ENCODE results near the gene PARM1.
"Not testable (repeated sequence)": the region's sequence is repeated elsewhere in the genome, so short reads cannot be mapped to it uniquely, and the experiment has no call there.

Gene PARM1

DNA sequence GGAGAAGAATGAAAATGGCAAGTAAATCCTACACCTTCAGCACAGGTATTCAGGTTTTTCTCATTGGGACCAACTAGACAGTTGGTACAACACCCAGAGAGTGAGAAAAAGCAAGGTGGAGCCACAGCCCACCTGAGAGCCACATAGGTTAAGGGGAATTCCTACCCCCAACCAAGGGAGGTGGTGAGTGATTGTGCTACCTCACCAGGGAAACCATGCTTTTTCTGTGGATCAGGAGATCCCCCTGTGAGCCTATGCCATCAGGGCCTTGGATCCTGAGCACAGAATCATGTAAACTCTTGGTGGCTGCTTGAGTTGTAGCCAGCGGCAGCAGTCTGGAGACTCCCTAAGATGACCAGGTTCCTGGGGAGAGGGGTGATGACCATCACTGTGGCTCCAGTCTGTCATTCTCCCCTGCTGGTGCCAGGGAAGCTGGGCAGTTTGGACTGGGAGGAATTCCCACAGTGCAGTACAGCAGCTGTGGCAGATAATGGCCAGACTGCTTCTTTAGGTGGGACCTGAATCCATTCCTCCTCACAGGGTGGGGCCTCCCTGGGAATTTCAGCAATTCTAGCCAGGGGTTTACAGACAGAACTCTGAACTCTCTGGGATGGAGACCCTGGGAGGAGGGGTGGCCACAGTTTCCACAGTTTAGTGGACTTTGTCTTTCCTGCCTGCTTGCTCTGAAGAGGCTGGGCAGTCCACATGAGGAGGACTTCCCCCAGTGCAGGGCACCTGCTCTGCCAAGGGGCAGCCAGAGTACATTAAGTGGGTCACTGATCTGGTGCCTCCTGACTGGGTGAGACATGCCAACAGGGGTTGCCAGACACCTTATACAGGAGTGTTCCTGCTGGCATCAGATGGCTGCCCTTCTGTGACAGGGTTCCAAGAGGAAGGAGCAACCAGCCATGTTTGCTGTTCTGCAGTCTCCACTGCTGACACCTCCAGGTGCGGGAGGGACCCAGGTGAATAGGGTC lies 43.2 kb downstream of the PARM1 start:
- H3K9me3 ChIP-seq: peaks cover 6% of the 10 kb centered on the region; the same call in 1 of the 2 replicates
- no peaks in the 10 kb centered on the region for H3K4me1 ChIP-seq
- no peak for DNase-seq (ENCODE audit: low spot score in 2 of 2)
- no peak overlapping the region for H3K4me3 ChIP-seq
- no peaks in the 10 kb centered on the region for H3K36me3 ChIP-seq (replicated peaks)
- in situ Hi-C loops (cut with MboI; ENCODE audit: low sequenced_read_pairs): no loop called here
- no peaks in the 10 kb centered on the region for H3K27me3 ChIP-seq (ENCODE audit: low read depth)

DNA sequence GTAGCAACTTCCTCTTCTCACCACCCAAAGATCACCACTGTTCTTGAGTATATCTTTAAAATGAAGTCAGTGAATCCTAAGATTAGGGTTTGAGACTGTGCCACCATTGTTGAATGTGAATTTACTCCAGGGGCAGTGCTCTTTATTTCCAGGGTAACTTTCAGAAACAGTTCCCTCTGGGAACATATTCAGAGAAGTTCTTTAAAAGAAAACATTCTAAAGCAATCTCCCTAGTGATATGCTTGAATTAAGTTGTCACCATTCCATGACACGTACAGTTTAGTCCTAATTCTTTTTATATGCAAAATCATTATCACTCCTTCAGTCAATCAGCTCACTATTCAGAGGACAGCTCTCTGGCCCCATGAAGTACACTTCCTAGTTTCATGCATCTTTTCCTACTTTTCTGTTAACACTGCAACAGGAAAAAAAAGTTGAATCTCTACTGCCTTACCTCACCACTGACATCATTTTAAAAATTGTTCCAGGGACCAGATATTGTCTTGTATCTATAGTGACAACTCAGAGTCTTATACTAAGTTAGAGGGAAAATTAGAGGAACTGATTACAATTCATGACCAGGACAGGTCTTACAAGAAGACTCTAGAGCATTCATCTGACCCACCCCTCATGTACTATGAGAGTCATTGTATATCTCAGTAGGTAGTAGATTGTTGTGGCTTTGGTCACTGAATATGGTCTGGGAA lies 49.8 kb downstream of the PARM1 start:
- no peak overlapping the region for H3K4me3 ChIP-seq
- in situ Hi-C loops (cut with MboI; ENCODE audit: low sequenced_read_pairs): no loop called here
- H3K36me3 ChIP-seq (replicated peaks): no peaks in the 10 kb centered on the region
- no peaks in the 10 kb centered on the region; the same call in 1 of the 2 replicates for H3K4me1 ChIP-seq
- peaks cover 6% of the 10 kb centered on the region; the same call in 1 of the 2 replicates for H3K9me3 ChIP-seq
- peak in 1 of 2 experiments; percentile 15 for DNase-seq (ENCODE audit: low spot score in 2 of 2)
- H3K27me3 ChIP-seq (ENCODE audit: low read depth): no peaks in the 10 kb centered on the region

DNA sequence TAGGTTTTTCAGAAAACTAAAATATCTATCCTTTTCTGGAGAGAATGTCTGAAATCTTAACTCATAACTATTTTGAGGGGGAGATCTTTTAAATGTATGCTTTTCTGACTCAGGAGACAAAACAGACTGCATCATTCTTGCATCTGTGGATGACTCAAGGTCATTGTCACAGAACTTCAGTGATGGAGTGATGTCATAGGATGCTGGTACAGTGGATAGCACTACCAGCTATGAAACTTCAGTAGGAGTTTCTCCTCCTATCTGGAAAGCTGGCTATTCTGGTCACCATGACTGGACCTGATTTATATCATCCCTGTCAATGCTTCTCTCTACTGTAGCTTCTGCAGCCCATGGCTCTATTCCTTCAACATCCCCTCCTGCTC lies 50.3 kb downstream of the PARM1 start:
- Histone ChIP-seq H3K9me3 (peaks cover 3% of the 10 kb centered on the region; the same call in 1 of the 2 replicates), H3K36me3 (replicated peaks) (no peaks in the 10 kb centered on the region), H3K27me3 (ENCODE audit: low read depth) (no peaks in the 10 kb centered on the region), H3K4me1 (no peaks in the 10 kb centered on the region; the same call in 1 of the 2 replicates), H3K4me3 (no peak overlapping the region)
- no peak for DNase-seq (ENCODE audit: low spot score in 2 of 2)
- in situ Hi-C loops (cut with MboI; ENCODE audit: low sequenced_read_pairs): no loop called here

DNA sequence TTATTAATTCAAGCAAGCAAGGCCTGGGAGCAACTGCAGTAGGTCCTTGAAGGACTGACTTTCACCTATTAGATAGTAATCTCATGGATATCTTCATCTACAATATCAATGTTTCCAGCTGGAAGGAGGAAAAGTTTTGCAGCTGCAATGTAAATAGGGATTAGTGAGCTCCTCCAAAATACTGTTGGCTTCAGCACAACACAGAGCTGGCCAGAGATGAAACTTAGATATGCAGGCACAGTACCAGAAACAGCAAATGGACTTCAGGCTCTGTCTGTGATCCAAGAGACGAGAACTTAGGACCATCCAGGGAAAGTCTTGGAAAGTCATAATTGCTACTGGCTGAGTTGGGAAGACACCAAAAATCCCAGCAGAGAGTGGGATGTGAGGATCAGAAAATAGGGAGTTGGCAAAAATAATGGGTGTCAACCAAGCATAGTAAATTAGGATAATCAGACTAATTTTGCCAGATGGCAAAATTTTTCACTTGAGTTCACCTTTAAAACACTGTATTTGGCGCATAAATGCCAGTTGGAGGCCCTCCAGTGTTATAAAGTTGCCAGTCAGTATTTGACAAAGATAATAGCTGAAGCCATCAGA lies 57.5 kb downstream of the PARM1 start:
- DNase-seq (ENCODE audit: low spot score in 2 of 2): no peak
- Histone ChIP-seq H3K27me3 (ENCODE audit: low read depth) (no peaks in the 10 kb centered on the region), H3K9me3 (no peaks in the 10 kb centered on the region), H3K36me3 (replicated peaks) (no peaks in the 10 kb centered on the region), H3K4me3 (no peak overlapping the region), H3K4me1 (no peaks in the 10 kb centered on the region)
- in situ Hi-C loops (cut with MboI; ENCODE audit: low sequenced_read_pairs): no loop called here

DNA sequence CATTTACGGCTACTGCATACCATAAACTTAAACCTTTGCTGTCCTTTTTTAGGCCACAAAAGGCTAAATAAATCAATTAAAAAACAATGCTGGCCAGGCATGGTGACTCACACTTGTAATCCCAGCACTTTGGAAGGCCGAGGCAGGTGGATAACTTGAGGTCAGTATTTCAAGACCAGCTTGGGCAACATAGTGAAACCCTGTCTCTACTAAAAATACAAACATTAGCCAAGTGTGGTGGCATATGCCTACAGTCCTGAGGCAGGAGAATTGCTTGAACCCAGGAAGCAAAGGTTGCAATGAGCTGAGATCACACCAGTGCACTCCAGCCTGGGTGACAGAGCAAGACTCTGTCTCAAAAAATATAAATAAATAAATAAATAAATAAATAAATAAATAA lies 61.5 kb downstream of the PARM1 start:
- DNase-seq (ENCODE audit: low spot score in 2 of 2); H3K4me1 ChIP-seq; in situ Hi-C loops (cut with MboI; ENCODE audit: low sequenced_read_pairs); H3K4me3 ChIP-seq; H3K27me3 ChIP-seq (ENCODE audit: low read depth); H3K36me3 ChIP-seq (replicated peaks); H3K9me3 ChIP-seq: not testable (repeated sequence)

DNA sequence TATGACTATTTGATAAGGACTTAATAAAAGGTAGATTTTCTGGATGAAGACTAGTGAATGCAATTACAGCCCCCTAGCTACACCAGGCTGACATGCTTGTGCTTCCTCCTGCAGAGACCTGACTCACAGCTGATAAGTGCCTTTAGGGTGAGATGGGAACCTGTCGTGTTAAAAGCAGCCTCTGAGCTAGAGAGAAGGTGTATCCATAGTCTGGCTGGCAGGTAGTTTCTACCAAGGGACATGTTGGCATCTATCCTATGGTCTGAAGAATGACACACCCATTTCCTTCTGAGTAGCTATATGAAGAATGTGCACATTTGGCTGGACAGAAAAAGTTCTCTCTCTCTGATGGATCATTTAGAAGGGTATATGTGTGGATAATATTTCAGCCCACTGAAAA lies 64.1 kb downstream of the PARM1 start:
- Histone ChIP-seq H3K9me3 (no peaks in the 10 kb centered on the region), H3K4me1 (no peaks in the 10 kb centered on the region), H3K36me3 (replicated peaks) (no peaks in the 10 kb centered on the region), H3K27me3 (ENCODE audit: low read depth) (no peaks in the 10 kb centered on the region), H3K4me3 (no peak overlapping the region)
- in situ Hi-C loops (cut with MboI; ENCODE audit: low sequenced_read_pairs): no loop called here
- DNase-seq (ENCODE audit: low spot score in 2 of 2): no peak

DNA sequence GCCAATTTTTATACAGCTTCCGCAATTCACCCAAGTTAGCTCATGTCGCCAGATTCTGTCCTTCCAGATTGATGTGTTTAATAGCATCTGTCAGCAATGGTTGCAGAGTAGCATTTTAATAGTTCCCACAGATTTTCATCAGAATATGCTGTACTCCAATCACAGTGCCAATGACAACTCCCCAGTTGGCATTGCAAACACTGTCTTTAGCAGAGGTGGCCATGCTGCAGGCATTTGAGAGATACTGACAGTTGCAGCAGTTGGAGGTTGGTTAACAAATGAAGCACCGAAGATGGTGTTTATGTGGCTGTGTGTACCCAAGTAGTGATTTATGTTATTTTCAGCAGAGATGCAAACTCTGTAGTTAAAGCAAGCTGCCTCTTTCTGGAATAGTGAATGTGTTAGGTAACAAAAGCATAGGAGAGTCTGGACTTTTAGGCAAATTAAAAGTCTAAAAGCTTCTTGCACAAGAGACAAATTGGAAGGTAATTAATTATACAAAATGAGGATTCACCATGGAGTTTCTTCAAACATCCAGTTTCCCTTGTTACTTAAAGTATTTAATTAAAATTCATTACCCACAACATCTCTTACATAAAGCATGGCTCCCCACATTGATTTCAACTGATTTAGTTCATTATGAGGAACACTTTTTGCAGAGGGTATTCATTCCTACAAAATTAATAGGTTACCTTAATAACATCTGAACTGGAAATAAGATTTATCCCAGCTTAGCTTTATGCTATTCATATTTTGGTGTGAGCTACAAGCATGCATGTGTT lies 65.2 kb downstream of the PARM1 start:
- no peak overlapping the region for H3K4me3 ChIP-seq
- H3K36me3 ChIP-seq (replicated peaks): no peaks in the 10 kb centered on the region
- in situ Hi-C loops (cut with MboI; ENCODE audit: low sequenced_read_pairs): no loop called here
- no peak for DNase-seq (ENCODE audit: low spot score in 2 of 2)
- no peaks in the 10 kb centered on the region for H3K4me1 ChIP-seq
- H3K9me3 ChIP-seq: no peaks in the 10 kb centered on the region
- H3K27me3 ChIP-seq (ENCODE audit: low read depth): no peaks in the 10 kb centered on the region

DNA sequence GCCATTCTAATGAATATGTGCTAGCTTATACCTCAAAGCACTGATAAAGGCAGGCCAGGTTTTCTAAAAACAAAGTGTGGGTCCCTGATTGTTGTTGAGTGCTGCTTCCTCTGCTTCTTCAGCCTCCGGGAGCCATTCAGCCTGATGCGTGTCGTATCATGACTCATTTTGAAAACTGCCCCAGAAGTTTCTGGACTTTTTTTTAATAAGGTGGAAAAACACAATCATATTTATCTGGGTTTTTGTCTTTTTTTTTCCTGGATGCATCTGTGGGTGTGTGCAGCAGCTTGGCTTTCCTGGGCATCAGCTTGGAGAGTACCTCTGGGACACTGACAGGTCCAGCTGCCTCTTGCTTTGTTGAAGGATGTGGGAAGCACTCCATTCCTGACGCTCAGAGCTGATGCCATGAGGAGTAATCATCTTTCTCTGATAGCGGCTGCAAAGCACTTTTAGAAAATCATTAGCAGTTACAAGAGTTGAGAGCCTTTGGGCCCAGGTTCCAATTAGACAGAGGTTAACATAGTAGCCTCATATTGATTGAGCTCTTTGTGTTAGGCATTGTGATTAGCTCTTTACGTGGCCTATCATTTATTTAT lies 66.9 kb downstream of the PARM1 start:
- H3K27me3 ChIP-seq (ENCODE audit: low read depth): no peaks in the 10 kb centered on the region
- DNase-seq (ENCODE audit: low spot score in 2 of 2): no peak
- no peaks in the 10 kb centered on the region for H3K4me1 ChIP-seq
- no peaks in the 10 kb centered on the region for H3K9me3 ChIP-seq
- no peaks in the 10 kb centered on the region for H3K36me3 ChIP-seq (replicated peaks)
- in situ Hi-C loops (cut with MboI; ENCODE audit: low sequenced_read_pairs): no loop called here
- no peak overlapping the region for H3K4me3 ChIP-seq

DNA sequence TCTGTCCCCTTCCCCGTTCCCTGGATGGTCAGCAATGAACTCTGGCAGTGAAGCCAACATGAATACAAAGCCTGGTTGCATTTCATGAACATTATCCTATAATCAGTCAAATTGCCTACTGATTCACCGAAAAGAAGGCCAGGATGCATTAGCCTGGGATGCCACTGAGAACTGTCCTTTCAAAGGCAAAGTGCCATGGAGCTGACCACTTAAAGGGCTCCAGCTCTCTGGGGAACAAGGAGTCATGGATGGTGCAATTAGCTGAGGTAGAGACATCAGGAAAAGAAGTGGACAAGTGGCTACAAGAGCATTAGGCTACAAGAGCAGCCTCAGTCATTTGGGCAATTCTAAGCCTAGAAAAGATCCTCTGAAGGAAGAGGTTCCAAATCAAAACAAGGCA lies 69.0 kb downstream of the PARM1 start:
- no peaks in the 10 kb centered on the region for H3K4me1 ChIP-seq
- no peaks in the 10 kb centered on the region for H3K9me3 ChIP-seq
- no peaks in the 10 kb centered on the region for H3K27me3 ChIP-seq (ENCODE audit: low read depth)
- in situ Hi-C loops (cut with MboI; ENCODE audit: low sequenced_read_pairs): no loop called here
- no peak for DNase-seq (ENCODE audit: low spot score in 2 of 2)
- H3K4me3 ChIP-seq: no peak overlapping the region
- no peaks in the 10 kb centered on the region for H3K36me3 ChIP-seq (replicated peaks)

DNA sequence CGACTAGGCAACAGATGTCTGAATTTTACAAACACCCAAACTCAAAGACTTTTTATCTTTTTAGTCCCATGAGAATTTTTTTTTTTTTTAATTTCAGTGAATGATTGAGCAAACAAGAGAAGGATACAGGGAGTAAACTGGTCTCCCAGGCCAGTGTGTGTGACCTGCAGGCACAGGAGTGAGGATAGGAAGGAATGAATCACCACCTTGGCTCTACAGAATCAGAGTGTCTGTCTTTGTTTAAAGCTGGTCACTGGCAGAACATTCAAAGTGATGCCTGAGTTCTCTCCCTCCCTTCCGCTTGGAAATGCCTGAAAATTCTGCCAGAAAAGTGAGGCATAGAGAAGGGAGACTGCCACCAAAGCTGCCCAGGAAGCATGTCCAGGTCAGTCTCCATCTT lies 69.5 kb downstream of the PARM1 start:
- no peaks in the 10 kb centered on the region for H3K27me3 ChIP-seq (ENCODE audit: low read depth)
- no peaks in the 10 kb centered on the region for H3K9me3 ChIP-seq
- no peak for DNase-seq (ENCODE audit: low spot score in 2 of 2)
- in situ Hi-C loops (cut with MboI; ENCODE audit: low sequenced_read_pairs): no loop called here
- H3K4me1 ChIP-seq: peaks cover 1% of the 10 kb centered on the region
- H3K36me3 ChIP-seq (replicated peaks): no peaks in the 10 kb centered on the region
- H3K4me3 ChIP-seq: no peak overlapping the region

DNA sequence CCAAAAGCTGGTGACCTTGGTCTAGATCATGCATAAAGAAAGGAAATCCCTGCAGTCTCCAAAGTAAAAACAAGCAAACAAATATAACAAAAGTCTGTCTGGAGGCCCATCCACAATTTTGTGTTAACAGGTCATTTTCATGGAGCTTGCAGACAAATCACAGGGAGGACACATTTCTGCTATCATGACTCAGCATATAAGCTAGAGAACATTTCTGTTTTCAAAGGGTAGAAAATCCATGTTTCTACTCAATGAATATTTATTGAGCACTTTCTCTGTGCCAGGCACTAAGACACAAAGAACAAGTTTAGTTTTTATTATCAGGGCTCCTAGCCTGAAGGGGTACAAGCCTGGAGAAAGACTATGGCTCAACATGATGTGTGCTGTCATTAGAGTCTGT lies 71.1 kb downstream of the PARM1 start:
- Histone ChIP-seq H3K27me3 (ENCODE audit: low read depth) (no peaks in the 10 kb centered on the region), H3K4me3 (no peak overlapping the region), H3K4me1 (peaks cover 12% of the 10 kb centered on the region), H3K36me3 (replicated peaks) (no peaks in the 10 kb centered on the region), H3K9me3 (no peaks in the 10 kb centered on the region)
- DNase-seq (ENCODE audit: low spot score in 2 of 2): no peak
- in situ Hi-C loops (cut with MboI; ENCODE audit: low sequenced_read_pairs): no loop called here

DNA sequence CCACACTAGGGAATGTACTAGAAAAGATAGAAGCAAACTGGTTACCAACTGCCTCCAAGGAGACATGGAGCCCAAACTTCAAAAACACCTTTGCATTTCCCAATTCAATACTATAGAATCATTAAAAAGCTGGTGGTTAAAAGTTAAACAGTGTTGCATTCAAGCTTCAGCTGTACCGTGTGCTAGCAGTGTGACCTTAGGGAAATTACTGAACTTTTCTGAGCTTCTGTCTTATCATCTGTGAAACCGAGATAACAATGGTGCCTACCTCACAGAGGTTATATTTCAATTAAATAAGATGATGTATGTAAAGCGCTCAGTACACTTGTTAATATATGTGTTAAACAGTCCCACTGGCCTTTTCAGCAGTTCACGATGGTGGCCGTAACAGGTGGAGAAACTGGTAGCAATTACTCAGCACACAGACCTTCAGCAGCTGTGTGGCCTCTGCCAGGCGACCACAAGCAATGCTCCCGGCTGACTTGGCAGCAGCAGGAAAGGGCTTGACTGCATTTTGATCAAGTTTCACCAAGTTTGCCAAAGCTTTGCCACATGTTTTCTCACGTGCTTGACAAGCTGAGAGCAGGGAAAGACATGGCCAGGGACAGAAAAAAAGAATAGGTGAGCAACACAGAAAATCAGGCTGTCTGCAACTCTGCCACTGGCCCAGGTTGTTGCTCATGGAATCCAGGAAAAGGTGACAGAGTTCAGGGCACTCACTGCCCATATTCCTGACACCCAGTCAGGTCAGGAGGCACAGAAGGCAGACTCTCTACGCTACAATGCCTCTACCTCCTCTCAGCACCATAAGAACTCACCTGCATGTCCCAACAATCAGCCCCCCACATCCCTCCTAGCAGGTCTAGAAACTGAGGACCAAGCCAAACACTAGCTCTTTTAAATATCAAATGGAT lies 72.1 kb downstream of the PARM1 start:
- no peak for DNase-seq (ENCODE audit: low spot score in 2 of 2)

More for the DNA sequence above, 72.1 kb downstream of the PARM1 start:
- no peaks in the 10 kb centered on the region for H3K36me3 ChIP-seq (replicated peaks)
- no peaks in the 10 kb centered on the region for H3K9me3 ChIP-seq
- H3K4me1 ChIP-seq: peaks cover 12% of the 10 kb centered on the region
- in situ Hi-C loops (cut with MboI; ENCODE audit: low sequenced_read_pairs): no loop called here
- H3K4me3 ChIP-seq: no peak overlapping the region
- no peaks in the 10 kb centered on the region for H3K27me3 ChIP-seq (ENCODE audit: low read depth)
